Muscle of leg (tissue), 11 donors: Measurements from ENCODE around the gene VPS33A. TPM values are rescaled to one million over a fixed set of nuclear protein-coding genes. Genes with fewer than 3 reads are reported as not detected.
"Not testable (repeated sequence)": the region's sequence is repeated elsewhere in the genome, so short reads cannot be mapped to it uniquely, and the experiment has no call there.

ENCODE experiments used
- DNase-seq: peaks from one replicate; pipeline ENCODE4 v3.0.0; 2013
- H3K27ac ChIP-seq: one replicate; pipeline ENCODE4 v1.5.1; 2013; ENCODE audit warnings: mild to moderate bottlenecking, low read length, control low read depth
- H3K27me3 ChIP-seq: one replicate; pipeline ENCODE4 v1.6.1; 2013; ENCODE audit warnings: low read length; ENCODE audit not compliant: control insufficient read depth, insufficient read depth
- H3K36me3 ChIP-seq: one replicate; pipeline ENCODE4 v1.6.1; 2013; ENCODE audit warnings: low read length; ENCODE audit not compliant: control insufficient read depth, insufficient read depth
- H3K4me1 ChIP-seq: one replicate; pipeline ENCODE4 v1.6.1; 2013; ENCODE audit warnings: low read length; ENCODE audit not compliant: control insufficient read depth, insufficient read depth
- H3K4me3 ChIP-seq: one replicate; pipeline ENCODE4 v1.5.1; 2013; ENCODE audit warnings: low read length, control low read depth
- H3K9me3 ChIP-seq: replicated peaks from 2 replicates; pipeline ENCODE4 v1.6.1; 2013; ENCODE audit warnings: low read depth, low read length; ENCODE audit not compliant: control insufficient read depth
- WGBS: methylation state at CpG from one replicate; pipeline ENCODE4 v1.1.5; 2013; ENCODE audit warnings: missing lambda C conversion rate; ENCODE audit not compliant: insufficient coverage; 5-methylcytosine and 5-hydroxymethylcytosine counted together
- polyA plus RNA-seq, 8 donors: library from polyadenylated mRNA; unstranded; fragments of 120-200 nt; gene quantifications; one replicate each; pipeline versions ENCODE4 v1.2.1 to v1.2.3, GENCODE V29; 2013; ENCODE audit warnings: inconsistent platforms in 1 of 8, low replicate concordance in 1 of 8; ENCODE audit not compliant: insufficient read length in 8 of 8, insufficient read depth in 1 of 8
- total RNA-seq: library from RNA; stranded (reverse); fragments of 120-200 nt; gene quantifications from one replicate; pipeline ENCODE4 v1.2.4, GENCODE V29; 2013

Gene VPS33A
- total and polyA plus RNA-seq, 9 donors: 9.0 to 14.4 (median 11.9) TPM

DNA sequence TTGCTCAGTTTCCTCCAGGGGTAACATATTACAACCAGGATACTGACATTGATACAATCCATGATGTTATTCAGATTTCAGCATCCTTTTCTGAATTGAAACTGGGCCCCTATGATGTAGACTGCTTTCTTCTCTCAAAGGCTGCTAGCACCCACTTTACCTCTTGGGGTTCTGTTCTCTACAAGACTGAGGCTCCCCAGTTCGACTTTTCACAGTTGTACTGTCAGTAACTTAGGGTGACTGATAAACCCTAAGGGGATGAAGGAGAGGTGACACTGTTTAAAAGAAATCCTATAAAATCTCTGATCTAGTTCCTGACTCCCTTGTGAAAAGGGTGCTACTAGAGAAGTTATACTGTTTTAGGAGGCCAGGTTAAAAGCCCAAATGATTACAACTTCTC, 818 bp downstream of the VPS33A start:
- WGBS: no CpG with 5 or more reads among the region's 1 CpG
- Histone ChIP-seq H3K27ac (no peak overlapping the region), H3K36me3 (peaks cover 18% of the 10 kb centered on the region), H3K4me3 (peak overlapping the region; percentile 82), H3K4me1 (peaks cover 7% of the 10 kb centered on the region), H3K9me3 (no peaks in the 10 kb centered on the region), H3K27me3 (no peaks in the 10 kb centered on the region)
- DNase-seq: no peak

DNA sequence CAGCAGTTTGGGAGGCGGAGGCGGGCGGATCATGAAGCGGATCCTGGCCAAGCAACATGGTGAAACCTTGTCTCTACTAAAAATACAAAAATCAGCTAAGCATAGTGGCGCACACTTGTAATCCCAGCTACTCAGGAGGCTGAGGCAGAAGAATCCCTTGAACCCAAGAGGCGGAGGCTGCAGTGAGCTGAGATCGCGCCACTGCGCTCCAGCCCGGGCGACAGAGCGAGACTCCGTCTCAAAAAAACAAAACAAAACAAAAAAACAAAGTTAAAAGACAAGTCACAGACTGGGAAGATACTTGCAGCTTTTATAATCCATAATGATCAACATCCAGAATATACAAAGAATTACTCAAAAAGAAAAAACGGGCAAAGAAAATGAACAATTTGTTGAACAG, 5.6 kb downstream of the VPS33A start:
- H3K27ac ChIP-seq, H3K4me3 ChIP-seq, H3K4me1 ChIP-seq, H3K27me3 ChIP-seq, H3K9me3 ChIP-seq, DNase-seq: not testable (repeated sequence)
- peaks cover 36% of the 10 kb centered on the region for H3K36me3 ChIP-seq
- 89% methylated on average over 3 of the region's 14 CpGs for WGBS

DNA sequence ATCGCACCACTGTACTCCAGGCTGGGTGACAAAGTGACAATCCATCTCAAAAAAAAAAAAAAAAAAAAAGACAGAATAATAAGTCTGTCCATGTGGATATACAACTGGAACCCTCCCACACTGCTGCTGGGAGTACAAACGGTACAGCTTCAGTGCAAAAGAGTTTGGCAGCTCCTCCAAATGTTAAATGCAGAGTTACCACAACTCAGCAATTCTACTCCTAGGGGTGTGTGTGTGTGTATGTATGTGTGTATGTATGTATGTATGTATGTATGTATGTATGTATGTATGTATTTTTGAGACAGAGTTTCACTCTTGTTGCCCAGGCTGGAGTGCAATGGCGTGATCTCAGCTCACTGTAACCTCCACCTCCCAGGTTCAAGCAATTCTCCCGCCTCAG, 7.4 kb downstream of the VPS33A start:
- not testable (repeated sequence) for H3K9me3 ChIP-seq, H3K4me3 ChIP-seq, H3K4me1 ChIP-seq, DNase-seq, H3K27me3 ChIP-seq, H3K27ac ChIP-seq
- WGBS: no CpG with 5 or more reads among the region's 4 CpGs
- peaks cover 36% of the 10 kb centered on the region for H3K36me3 ChIP-seq

DNA sequence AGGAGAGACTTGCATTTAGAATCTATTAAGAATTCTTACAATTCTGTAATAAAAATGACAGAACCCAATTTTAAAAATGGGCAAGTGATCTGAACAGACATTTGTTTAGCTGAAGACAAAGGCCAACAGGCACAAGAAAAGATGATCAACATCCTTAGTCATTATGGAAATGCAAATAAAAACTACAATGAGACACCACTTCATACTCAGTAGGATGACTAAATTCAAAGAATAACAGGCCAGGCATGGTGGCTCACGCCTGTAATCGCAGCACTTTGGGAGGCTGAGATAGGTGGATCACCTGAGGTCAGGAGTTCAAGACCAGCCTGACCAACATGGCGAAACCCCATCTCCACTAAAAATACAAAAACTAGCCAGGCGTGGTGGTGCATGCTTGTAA, 7.8 kb downstream of the VPS33A start:
- H3K27ac ChIP-seq, H3K4me1 ChIP-seq, H3K4me3 ChIP-seq, H3K27me3 ChIP-seq, DNase-seq, H3K9me3 ChIP-seq: not testable (repeated sequence)
- H3K36me3 ChIP-seq: peaks cover 36% of the 10 kb centered on the region
- WGBS: no CpG with 5 or more reads among the region's 4 CpGs

DNA sequence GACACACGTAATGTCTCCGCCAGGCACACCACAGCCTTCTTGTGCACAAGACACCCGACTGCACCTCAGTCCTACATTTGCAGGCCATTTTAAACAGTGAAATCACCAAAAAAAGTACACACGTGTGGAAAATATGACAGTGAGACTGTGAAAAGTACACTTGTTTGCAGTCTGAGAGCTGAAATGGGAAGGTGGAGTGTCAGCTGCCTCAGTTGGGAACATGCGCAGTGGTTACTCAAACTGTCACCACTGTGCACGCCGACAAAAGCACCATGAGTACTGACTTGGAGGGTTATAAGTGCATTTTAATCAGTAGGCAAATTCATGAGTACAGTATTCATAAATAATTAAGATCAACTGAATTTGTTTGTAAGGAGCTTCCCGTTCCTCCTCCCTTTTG, 15.8 kb downstream of the VPS33A start:
- H3K4me1 ChIP-seq: no peaks in the 10 kb centered on the region
- H3K27ac ChIP-seq: no peak overlapping the region
- H3K9me3 ChIP-seq: no peaks in the 10 kb centered on the region
- no peak overlapping the region for H3K4me3 ChIP-seq
- 94% methylated on average over 6 of the region's 8 CpGs for WGBS
- no peaks in the 10 kb centered on the region for H3K27me3 ChIP-seq
- no peak for DNase-seq
- H3K36me3 ChIP-seq: peaks cover 30% of the 10 kb centered on the region

DNA sequence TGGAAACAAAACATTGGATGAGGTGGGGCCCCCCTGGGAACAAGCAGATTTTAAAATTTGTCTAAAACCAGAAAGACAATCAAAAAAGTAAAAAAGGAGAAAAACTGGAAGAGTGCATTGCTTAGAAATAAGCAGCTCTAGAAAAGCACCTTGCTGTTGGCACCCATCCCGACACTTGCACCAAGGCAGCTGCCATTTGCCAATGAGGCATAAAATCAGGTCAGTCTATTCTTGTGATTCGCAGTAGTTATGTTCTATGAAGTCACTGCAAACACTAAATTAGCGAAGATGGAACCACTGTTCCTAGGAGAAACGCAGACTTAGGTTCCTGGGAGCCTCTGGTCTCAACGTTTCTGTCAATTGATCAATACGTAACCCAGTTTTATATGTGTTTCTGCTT, 16.2 kb downstream of the VPS33A start:
- H3K27me3 ChIP-seq: no peaks in the 10 kb centered on the region
- no peaks in the 10 kb centered on the region for H3K9me3 ChIP-seq
- DNase-seq: no peak
- H3K36me3 ChIP-seq: peaks cover 31% of the 10 kb centered on the region
- 86% methylated on average over 6 of the region's 6 CpGs for WGBS
- H3K27ac ChIP-seq: no peak overlapping the region
- no peak overlapping the region for H3K4me3 ChIP-seq
- no peaks in the 10 kb centered on the region for H3K4me1 ChIP-seq

DNA sequence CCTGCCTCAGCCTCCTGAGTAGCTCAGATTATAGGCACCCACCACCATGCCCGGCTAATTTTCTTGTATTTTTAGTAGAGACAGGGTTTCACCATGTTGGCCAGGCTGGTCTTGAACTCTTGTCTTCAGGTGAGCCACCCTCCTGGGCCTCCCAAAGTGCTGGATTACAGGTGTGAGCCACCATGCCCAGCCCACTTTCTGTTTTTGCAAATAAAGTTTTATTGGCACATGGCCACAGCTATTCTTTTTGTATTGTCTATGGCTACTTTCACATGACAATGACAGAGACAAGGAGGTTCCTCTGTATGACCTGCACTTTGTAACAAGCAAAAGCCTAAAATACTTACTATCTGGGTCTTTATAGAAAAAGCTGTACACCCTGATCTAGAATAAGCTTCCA, 20.7 kb downstream of the VPS33A start:
- Histone ChIP-seq H3K4me1 (no peaks in the 10 kb centered on the region), H3K27ac (no peak overlapping the region), H3K4me3 (no peak overlapping the region), H3K36me3 (peaks cover 40% of the 10 kb centered on the region), H3K27me3 (no peaks in the 10 kb centered on the region), H3K9me3 (no peaks in the 10 kb centered on the region)
- no peak for DNase-seq
- 83% methylated on average over 1 of the region's 1 CpG for WGBS

DNA sequence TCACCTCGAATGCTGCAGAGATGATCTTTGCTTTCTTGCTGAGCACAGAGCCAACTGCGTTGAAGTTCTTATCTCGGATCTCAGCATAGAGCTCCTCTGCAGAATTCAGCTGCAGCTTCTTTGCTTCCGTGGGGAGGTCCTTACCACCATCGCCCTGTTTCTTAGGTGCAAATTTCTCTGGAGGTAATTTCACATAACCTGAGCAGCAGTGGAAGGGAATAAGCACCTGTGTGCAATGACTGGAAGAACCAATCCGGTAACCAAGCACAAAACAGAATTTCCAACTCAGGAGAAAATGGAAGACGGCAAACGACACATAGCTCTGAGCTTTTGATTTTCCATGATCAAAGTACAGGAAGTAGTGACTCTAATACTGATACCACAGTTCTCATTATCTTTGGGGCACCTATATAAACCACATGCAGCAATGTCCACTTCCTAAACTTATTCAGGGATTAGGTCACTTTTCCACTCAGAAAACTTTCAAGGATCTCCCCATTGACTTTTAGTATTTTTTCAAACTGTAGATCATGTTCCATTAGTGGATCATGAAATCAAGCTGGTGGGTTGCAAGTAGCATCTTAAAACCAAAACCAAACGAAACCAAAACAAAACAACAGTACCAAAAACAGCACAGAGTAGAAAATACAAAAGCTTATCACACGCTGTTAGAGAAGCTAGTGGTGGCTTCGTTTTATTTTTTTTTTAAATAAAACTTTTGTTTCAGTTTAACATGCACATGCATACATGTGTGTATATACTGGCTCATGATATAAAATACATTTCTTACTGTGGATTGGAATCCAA, 21.5 kb downstream of the VPS33A start:
- whole genome bisulfite sequencing: 90% methylated on average over 3 of the region's 11 CpGs
- H3K27ac ChIP-seq: no peak overlapping the region
- peaks cover 37% of the 10 kb centered on the region for H3K36me3 ChIP-seq
- H3K27me3 ChIP-seq: no peaks in the 10 kb centered on the region
- no peaks in the 10 kb centered on the region for H3K9me3 ChIP-seq
- H3K4me3 ChIP-seq: no peak overlapping the region
- H3K4me1 ChIP-seq: no peaks in the 10 kb centered on the region
- DNase-seq: no peak

DNA sequence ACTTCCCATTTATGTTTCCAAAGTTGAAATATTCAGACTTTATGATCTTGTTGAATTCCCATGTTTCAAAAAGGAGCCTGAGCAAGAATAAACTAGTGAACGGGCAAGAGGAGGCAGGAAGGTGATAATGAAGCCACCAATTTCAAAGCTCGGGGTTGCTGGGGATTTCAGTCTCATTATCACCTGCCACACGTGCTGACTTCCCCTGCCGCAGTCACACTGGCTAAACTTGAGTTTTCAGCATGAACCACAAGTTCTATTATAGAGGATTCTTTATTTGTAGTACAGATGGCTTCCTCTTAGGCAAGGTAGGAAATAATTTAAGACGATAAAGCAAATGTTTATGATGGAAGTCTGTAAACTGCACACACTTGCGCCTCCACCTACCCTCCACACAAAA, 22.3 kb downstream of the VPS33A start:
- no CpG with 5 or more reads among the region's 6 CpGs for WGBS
- Histone ChIP-seq H3K27ac (no peak overlapping the region), H3K4me3 (no peak overlapping the region)

DNA sequence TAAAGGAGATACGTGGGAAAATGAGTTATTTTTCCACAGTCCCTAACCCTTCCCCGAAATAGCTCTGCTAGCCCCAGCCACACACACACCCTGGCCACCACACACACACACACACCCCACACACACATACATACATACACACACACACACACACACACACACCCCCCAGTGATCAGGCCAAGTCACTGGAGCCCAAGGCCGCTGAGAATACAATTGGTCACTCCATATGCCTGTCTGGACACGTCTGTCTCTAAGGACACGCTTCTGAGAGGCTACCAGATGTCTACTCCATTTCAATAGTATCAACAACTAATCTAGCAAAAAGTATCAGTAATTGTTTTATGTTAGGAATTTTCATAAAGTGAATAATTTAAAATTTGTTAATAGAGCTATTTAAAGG, 27.4 kb downstream of the VPS33A start:
- H3K4me3 ChIP-seq: no peak overlapping the region
- WGBS: no CpG with 5 or more reads among the region's 5 CpGs
- peaks cover 32% of the 10 kb centered on the region for H3K36me3 ChIP-seq
- no peaks in the 10 kb centered on the region for H3K27me3 ChIP-seq
- H3K4me1 ChIP-seq: no peaks in the 10 kb centered on the region
- no peak for DNase-seq
- H3K27ac ChIP-seq: no peak overlapping the region
- H3K9me3 ChIP-seq: no peaks in the 10 kb centered on the region

More for the DNA sequence above, 22.3 kb downstream of the VPS33A start:
- no peaks in the 10 kb centered on the region for H3K4me1 ChIP-seq
- H3K9me3 ChIP-seq: no peaks in the 10 kb centered on the region
- DNase-seq: no peak
- H3K27me3 ChIP-seq: no peaks in the 10 kb centered on the region
- H3K36me3 ChIP-seq: peaks cover 32% of the 10 kb centered on the region

DNA sequence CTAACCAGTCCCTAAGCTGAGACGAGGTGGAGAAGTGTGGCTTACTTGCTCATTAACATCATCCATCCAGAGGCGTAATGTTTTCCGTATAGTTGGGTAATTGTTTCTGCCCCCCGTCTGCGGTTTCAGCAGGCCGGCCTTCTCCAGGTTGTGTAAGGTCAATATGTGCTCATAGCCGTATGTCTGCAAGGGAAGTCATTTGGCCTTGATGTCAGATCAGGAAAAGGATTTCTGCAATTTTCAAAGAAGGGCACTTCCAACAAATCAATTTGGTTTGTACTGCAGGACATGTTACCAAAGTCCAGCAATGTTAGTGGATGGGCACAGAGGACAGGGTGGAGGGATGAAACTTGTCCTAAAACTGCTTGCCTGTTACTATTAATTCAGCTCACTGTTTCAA, 30.6 kb downstream of the VPS33A start:
- no CpG with 5 or more reads among the region's 7 CpGs for WGBS
- no peak for DNase-seq
- Histone ChIP-seq H3K4me1 (no peaks in the 10 kb centered on the region), H3K9me3 (no peaks in the 10 kb centered on the region), H3K4me3 (no peak overlapping the region), H3K36me3 (peaks cover 33% of the 10 kb centered on the region), H3K27me3 (no peaks in the 10 kb centered on the region), H3K27ac (no peak overlapping the region)
